Panc1 (cell line): ENCODE measurements around the gene HNRNPUL1. TPM values are rescaled to one million over a fixed set of nuclear protein-coding genes. Genes with fewer than 3 reads are reported as not detected.

ENCODE experiments used
- ATAC-seq: fragments of 200-7000 bp; cut with Tn5 transposase; 2 replicates; pipeline ENCODE4 v1.9.1; 2020; ENCODE audit warnings: mild to moderate bottlenecking, moderate library complexity
- BruUV-seq: library from RNA; stranded (reverse); fragments of 400-500 nt; replicated peaks from 2 replicates; lab custom pipeline; 2021; lab: Mats Ljungman, UMichigan
- CTCF ChIA-PET: fragments of 300-600 bp; sonication (Branson Sonifier 250); formaldehyde crosslinking; loops from one replicate; lab custom pipeline; 2022; ENCODE audit warnings: antibody characterized with exemption; lab: Charles Lee
- POLR2A ChIA-PET: fragments of 300-600 bp; sonication (Branson Sonifier 250); formaldehyde crosslinking; loops from one replicate; lab custom pipeline; 2022; ENCODE audit warnings: antibody characterized with exemption; lab: Charles Lee
- DNase-seq: peaks from one replicate; pipeline ENCODE4 v3.0.0-alpha.2; 2010; ENCODE audit warnings: low read depth, low spot score
- H3K27ac ChIP-seq: 2 replicates; pipeline ENCODE4 v1.5.1; 2011; ENCODE audit warnings: mild to moderate bottlenecking, low read length, inconsistent platforms
- H3K27me3 ChIP-seq: fragments of 200-500 bp; sonication (Bioruptor generic); 2 replicates; pipeline ENCODE4 v1.6.0; 2014; ENCODE audit warnings: low read length, inconsistent platforms; ENCODE audit not compliant: control insufficient read depth, insufficient read depth
- H3K36me3 ChIP-seq: fragments of 200-500 bp; sonication (Bioruptor generic); 2 replicates; pipeline ENCODE4 v1.5.1; 2014; ENCODE audit warnings: inconsistent platforms, mild to moderate bottlenecking, low read length, moderate library complexity; ENCODE audit not compliant: control insufficient read depth, insufficient read depth
- H3K4me1 ChIP-seq: 2 replicates; pipeline ENCODE4 v1.5.1; 2011; ENCODE audit warnings: inconsistent platforms, mild to moderate bottlenecking, low read length, moderate library complexity; ENCODE audit not compliant: control insufficient read depth, insufficient read depth
- H3K4me3 ChIP-seq, 2 experiments: 2 replicates each; pipeline ENCODE4 v1.5.1; 2011 to 2012; ENCODE audit warnings: low read depth in 2 of 2, low read length in 2 of 2, mild to moderate bottlenecking in 2 of 2, inconsistent platforms in 1 of 2, moderate library complexity in 1 of 2
- H3K9me3 ChIP-seq: fragments of 200-500 bp; sonication (Bioruptor generic); 2 replicates; pipeline ENCODE4 v1.5.1; 2014; ENCODE audit warnings: low read depth, mild to moderate bottlenecking, inconsistent platforms, low read length, moderate library complexity; ENCODE audit not compliant: control insufficient read depth, insufficient read depth
- CTCF ChIP-seq: fragments of 450-650 bp; IDR thresholded peaks from 2 replicates; pipeline ENCODE4 v1.5.1; 2017; ENCODE audit warnings: mild to moderate bottlenecking
- POLR2AphosphoS5 ChIP-seq: IDR thresholded peaks from 2 replicates; pipeline ENCODE4 v1.6.1; 2012; ENCODE audit warnings: mild to moderate bottlenecking, low read depth, low read length, moderate library complexity
- REST ChIP-seq, 2 experiments: IDR thresholded peaks; 2 replicates each; pipeline ENCODE4 v1.6.1; 2011 to 2012; ENCODE audit warnings: low read depth in 2 of 2, control low read depth in 1 of 2, low read length in 1 of 2, mild to moderate bottlenecking in 1 of 2, moderate library complexity in 1 of 2; ENCODE audit not compliant: insufficient read depth in 1 of 2
- SIN3A ChIP-seq: IDR thresholded peaks from 2 replicates; pipeline ENCODE4 v1.6.1; 2012; ENCODE audit warnings: low read depth, mild to moderate bottlenecking, low read length, moderate library complexity, borderline replicate concordance; ENCODE audit not compliant: insufficient read depth
- TCF7L2 ChIP-seq: IDR thresholded peaks from 2 replicates; pipeline ENCODE4 v1.6.1; 2011; ENCODE audit warnings: mild to moderate bottlenecking, low read depth, low read length, inconsistent platforms
- in situ Hi-C: cut with HindIII; loops from 2 replicates; pipeline ENCODE4 v1.10.0; 2016; ENCODE audit warnings: low sequenced_read_pairs, low pct_unique_long_range_greater_than_20kb
- intact Hi-C: fragments of 100-400 bp; cut with micrococcal nuclease; formaldehyde crosslinking; loops from one replicate; pipeline ENCODE4 v1.10.0; 2022; ENCODE audit not compliant: unreplicated experiment
- total RNA-seq: library from RNA; stranded (reverse); gene quantifications from one replicate; pipeline ENCODE4 v1.2.1, GENCODE V29; 2021; ENCODE audit not compliant: unreplicated experiment

Gene HNRNPUL1
- total RNA-seq, 1 experiment from 2014 or later, result 183 TPM

- TF ChIP-seq POLR2AphosphoS5 (no peak), SIN3A (no peak), TCF7L2 (no peak), CTCF (no peak), REST (IDR thresholded peaks at IDR 0.05; ENCODE audit: insufficient read depth in 1 of 2, low read depth in 2 of 2, low read length in 1 of 2) (no peak)
- intact Hi-C loops, result no loop called here
These were observed 35.5 kb downstream of the HNRNPUL1 start for GRCh38 chr19:41299755-41300089.

GRCh38 chr19:41300555-41300954 lies 36.4 kb downstream of the HNRNPUL1 start:
- TF ChIP-seq POLR2AphosphoS5, result no peak
- TF ChIP-seq SIN3A, result no peak
- no peak for TF ChIP-seq REST (IDR thresholded peaks at IDR 0.05; ENCODE audit: insufficient read depth in 1 of 2, low read depth in 2 of 2, low read length in 1 of 2)
- no peak for TF ChIP-seq TCF7L2
- no peak for TF ChIP-seq CTCF
- in situ Hi-C loops, result no loop called here
- Histone ChIP-seq H3K4me1 (no peaks in the 10 kb centered on the region), H3K27ac (no peak overlapping the region), H3K27me3 (no peaks in the 10 kb centered on the region), H3K4me3 (no peak overlapping the region), H3K36me3 (peaks cover 9% of the 10 kb centered on the region), H3K9me3 (no peaks in the 10 kb centered on the region)
- no TSS peak for BruUV-seq
- no peak for ATAC-seq
- ChIA-PET CTCF (no interaction called here), POLR2A (no interaction called here)
- intact Hi-C loops, result no loop called here
- no peak for DNase-seq

More at GRCh38 chr19:41299755-41300089, 35.5 kb downstream of the HNRNPUL1 start:
- Histone ChIP-seq H3K27me3 (no peaks in the 10 kb centered on the region), H3K4me1 (no peaks in the 10 kb centered on the region), H3K9me3 (no peaks in the 10 kb centered on the region), H3K27ac (no peak overlapping the region), H3K36me3 (peaks cover 11% of the 10 kb centered on the region), H3K4me3 (no peak overlapping the region)
- no TSS peak for BruUV-seq
- ChIA-PET CTCF (no interaction called here), POLR2A (no interaction called here)
- in situ Hi-C loops, result no loop called here
- ATAC-seq, result no peak
- DNase-seq, result no peak
